Testis (tissue), 3 donors: ENCODE measurements around the gene ROBO1. TPM values are rescaled to one million over a fixed set of nuclear protein-coding genes. Genes with fewer than 3 reads are reported as not detected.

Experiments
- DNase-seq: peaks from one replicate; pipeline ENCODE4 v3.0.0-alpha.2; 2019
- H3K27ac ChIP-seq, 2 donors: fragments of 200-600 bp; sonication (generic); one replicate each; pipeline ENCODE4 v1.5.1; 2019
- H3K27me3 ChIP-seq: fragments of 200-600 bp; sonication (generic); one replicate; pipeline ENCODE4 v1.5.1; 2019
- H3K36me3 ChIP-seq: fragments of 200-600 bp; sonication (generic); one replicate; pipeline ENCODE4 v1.5.1; 2017; ENCODE audit warnings: low read depth; ENCODE audit errors: missing control alignments
- H3K4me1 ChIP-seq: fragments of 200-600 bp; sonication (generic); one replicate; pipeline ENCODE4 v1.5.1; 2019
- H3K4me3 ChIP-seq, 2 donors: fragments of 200-600 bp; sonication (generic); one replicate each; pipeline ENCODE4 v1.5.1; 2017 to 2019
- H3K9me3 ChIP-seq: fragments of 200-600 bp; sonication (generic); one replicate; pipeline ENCODE4 v1.5.1; 2017
- POLR2A ChIP-seq: fragments of 450-650 bp; IDR thresholded peaks from one replicate; pipeline ENCODE4 v1.6.1; 2017; ENCODE audit warnings: antibody characterized with exemption, mild to moderate bottlenecking, moderate library complexity
- WGBS, 2 donors: methylation state at CpG; one replicate each; pipeline ENCODE4 v1.1.5; 2018; 5-methylcytosine and 5-hydroxymethylcytosine counted together
- intact Hi-C: fragments of 100-400 bp; cut with DNase I; formaldehyde crosslinking; loops from one replicate; pipeline ENCODE4 v1.15.1; 2023; ENCODE audit warnings: low total_unique reads
- polyA plus RNA-seq: library from polyadenylated mRNA; stranded (reverse); fragments of 350-450 nt; fragmentation: Illumina TruSeq; extraction: RNeasy Lipid Tissue Mini Kit (QIAGEN cat#74804); gene quantifications from one replicate; pipeline ENCODE4 v1.2.3, GENCODE V29; 2014; ENCODE audit warnings: low read depth, low replicate concordance; ENCODE audit not compliant: insufficient read depth
- total RNA-seq, 2 donors: library from RNA; depleted of rRNA; stranded (reverse); fragments of >200 nt; gene quantifications; one replicate each; pipeline ENCODE4 v1.2.3, GENCODE V29; 2016
- TF ChIP-seq, protein P1 (sequence below), 3 experiments: fragments of 450-650 bp in 2 of 3; fragments of 200-600 bp in 1 of 3; sonication (generic) in 1 of 3; IDR thresholded peaks; one replicate each; pipeline ENCODE4 v1.5.1; 2016 to 2019; ENCODE audit warnings: antibody characterized with exemption in 3 of 3, mild to moderate bottlenecking in 2 of 3, moderate library complexity in 1 of 3

The ROBO1 gene
- total and polyA plus RNA-seq, 3 donors from 2014 or later: 39.4 to 45.1 (median 42.6) TPM

DNA sequence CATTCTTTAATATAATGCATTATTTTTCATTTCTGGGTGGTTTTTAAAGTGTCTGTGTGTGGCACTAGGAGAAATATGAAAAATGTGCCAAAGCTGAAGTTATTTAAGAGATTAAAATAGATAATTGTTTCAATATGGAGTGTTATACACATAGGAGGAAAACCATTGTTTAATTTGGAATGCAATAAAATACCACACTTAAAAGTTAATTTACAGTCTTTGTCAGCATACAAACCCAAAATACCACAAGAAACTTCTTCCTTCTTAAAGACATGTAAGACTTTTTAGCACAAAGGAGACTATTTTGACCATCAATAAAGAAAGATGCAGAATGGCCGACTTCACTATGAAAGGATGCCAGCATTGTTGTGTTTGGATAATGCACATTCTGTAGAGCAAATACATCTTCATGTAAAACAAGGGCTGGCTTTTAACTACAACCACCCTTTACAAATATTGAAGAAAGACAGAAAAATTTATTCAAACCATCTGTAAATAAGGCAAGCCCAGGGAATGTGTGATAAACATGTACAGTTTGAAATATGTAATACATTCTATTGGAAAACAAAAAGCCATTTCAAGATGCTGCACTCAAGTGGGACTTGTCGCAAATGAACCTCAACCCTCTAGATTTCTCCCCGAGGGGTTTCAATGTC, 1146.6 kb downstream of the ROBO1 start:
- 90 to 95% methylated on average over 3 of the region's 3 CpGs for WGBS, 2 donors
- DNase-seq: no peak
- intact Hi-C loops: no loop called here
- no peaks in the 10 kb centered on the region for H3K36me3 ChIP-seq
- no peak overlapping the region for H3K27ac ChIP-seq
- H3K9me3 ChIP-seq: no peaks in the 10 kb centered on the region
- no peaks in the 10 kb centered on the region for H3K27me3 ChIP-seq
- no peak for TF ChIP-seq POLR2A
- TF ChIP-seq, protein P1, sequence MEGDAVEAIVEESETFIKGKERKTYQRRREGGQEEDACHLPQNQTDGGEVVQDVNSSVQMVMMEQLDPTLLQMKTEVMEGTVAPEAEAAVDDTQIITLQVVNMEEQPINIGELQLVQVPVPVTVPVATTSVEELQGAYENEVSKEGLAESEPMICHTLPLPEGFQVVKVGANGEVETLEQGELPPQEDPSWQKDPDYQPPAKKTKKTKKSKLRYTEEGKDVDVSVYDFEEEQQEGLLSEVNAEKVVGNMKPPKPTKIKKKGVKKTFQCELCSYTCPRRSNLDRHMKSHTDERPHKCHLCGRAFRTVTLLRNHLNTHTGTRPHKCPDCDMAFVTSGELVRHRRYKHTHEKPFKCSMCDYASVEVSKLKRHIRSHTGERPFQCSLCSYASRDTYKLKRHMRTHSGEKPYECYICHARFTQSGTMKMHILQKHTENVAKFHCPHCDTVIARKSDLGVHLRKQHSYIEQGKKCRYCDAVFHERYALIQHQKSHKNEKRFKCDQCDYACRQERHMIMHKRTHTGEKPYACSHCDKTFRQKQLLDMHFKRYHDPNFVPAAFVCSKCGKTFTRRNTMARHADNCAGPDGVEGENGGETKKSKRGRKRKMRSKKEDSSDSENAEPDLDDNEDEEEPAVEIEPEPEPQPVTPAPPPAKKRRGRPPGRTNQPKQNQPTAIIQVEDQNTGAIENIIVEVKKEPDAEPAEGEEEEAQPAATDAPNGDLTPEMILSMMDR (IDR thresholded peaks at IDR 0.05): no peak
- no peak overlapping the region for H3K4me3 ChIP-seq
- no peaks in the 10 kb centered on the region for H3K4me1 ChIP-seq

DNA sequence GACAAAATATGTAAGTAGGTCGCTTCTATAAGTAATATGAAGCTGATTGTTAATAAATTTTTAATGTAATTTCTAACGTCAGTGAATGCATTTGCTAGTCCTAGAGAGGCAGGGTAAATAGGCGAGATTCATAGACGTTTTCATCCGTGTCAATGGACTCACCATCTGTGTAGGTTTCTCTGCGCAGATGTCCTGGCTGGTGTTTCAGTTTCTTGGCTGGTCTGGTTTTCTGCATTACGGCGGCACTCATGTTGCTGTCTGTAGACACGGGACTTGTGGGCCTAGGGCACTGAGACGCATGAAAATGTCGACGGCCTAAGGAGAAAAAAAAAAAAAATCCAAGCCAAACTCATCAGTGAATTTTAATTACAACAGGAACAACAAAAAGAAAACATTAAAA, 1153.3 kb downstream of the ROBO1 start:
- WGBS, 2 donors: 90 to 94% methylated on average over 12 of the region's 12 CpGs
- Histone ChIP-seq H3K4me1 (no peaks in the 10 kb centered on the region), H3K27me3 (no peaks in the 10 kb centered on the region), H3K36me3 (no peaks in the 10 kb centered on the region), H3K27ac (no peak overlapping the region), H3K4me3 (no peak overlapping the region), H3K9me3 (no peaks in the 10 kb centered on the region)
- intact Hi-C loops: no loop called here
- DNase-seq: no peak
- TF ChIP-seq POLR2A: no peak
- TF ChIP-seq, protein P1 (IDR thresholded peaks at IDR 0.05): no peak

DNA sequence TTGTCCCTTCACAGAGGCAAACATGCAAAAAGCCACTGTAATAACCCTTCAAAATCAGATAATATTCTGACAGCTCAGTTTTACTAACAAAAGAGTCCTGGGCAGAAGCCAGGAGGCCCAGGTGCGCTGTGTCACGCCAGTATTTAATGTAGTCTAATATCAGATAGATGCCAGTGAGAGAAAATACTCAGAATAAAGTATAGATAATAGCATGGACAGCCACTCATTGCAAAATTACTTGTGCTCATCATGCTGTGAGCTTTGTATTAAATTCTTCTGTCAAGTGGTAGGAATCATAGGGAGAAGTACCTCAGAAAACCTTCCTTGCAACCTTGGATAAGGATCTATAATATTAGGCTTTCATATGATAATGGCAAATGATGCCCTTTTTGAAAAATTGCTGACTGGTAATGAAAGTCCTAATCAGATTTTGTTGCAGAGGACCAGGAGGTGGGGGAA, 1154.3 kb downstream of the ROBO1 start:
- Histone ChIP-seq H3K27me3 (no peaks in the 10 kb centered on the region), H3K4me3 (no peak overlapping the region), H3K27ac (no peak overlapping the region), H3K36me3 (no peaks in the 10 kb centered on the region), H3K4me1 (no peaks in the 10 kb centered on the region), H3K9me3 (no peaks in the 10 kb centered on the region)
- 87 to 93% methylated on average over 2 of the region's 2 CpGs for WGBS, 2 donors
- intact Hi-C loops: no loop called here
- TF ChIP-seq, protein P1 (IDR thresholded peaks at IDR 0.05): no peak
- TF ChIP-seq POLR2A: no peak
- DNase-seq: no peak

DNA sequence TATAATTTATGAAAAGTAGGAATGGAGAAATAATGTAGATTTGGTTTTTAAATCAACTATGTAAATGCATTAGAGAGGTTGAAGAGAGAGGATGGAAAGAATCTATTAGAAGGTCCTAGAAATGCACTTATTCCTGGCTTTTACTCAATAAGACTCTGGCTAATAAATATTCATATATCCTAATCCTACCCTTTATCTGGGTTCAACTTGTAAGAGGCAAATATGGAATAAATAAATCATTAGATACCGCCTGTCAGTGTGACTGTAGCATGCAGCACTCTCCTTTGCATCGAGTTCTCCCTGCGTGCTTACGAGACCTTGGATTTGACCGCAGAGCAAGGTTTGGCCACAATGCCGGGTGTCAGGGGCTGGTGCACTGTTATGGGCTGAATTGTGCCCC, 1156.5 kb downstream of the ROBO1 start:
- intact Hi-C loops: no loop called here
- H3K36me3 ChIP-seq: no peaks in the 10 kb centered on the region
- TF ChIP-seq POLR2A: no peak
- TF ChIP-seq, protein P1 (IDR thresholded peaks at IDR 0.05): no peak
- no peak overlapping the region for H3K4me3 ChIP-seq
- no peak overlapping the region for H3K27ac ChIP-seq
- H3K4me1 ChIP-seq: no peaks in the 10 kb centered on the region
- DNase-seq: no peak
- no peaks in the 10 kb centered on the region for H3K9me3 ChIP-seq
- H3K27me3 ChIP-seq: no peaks in the 10 kb centered on the region
- 96 to 97% methylated on average over 6 of the region's 6 CpGs for WGBS, 2 donors
